Activated CD8-positive, alpha-beta memory T cell treated with anti-CD3 and anti-CD28 coated beads, Interleukin-2, amount 10 ng/mL, durations not matched to agents 7 days and 5 days (primary cell): ENCODE results near the gene CCR3. TPM values are rescaled to one million over a fixed set of nuclear protein-coding genes. Genes with fewer than 3 reads are reported as not detected.

Experiments
- total RNA-seq, 2 experiments: library from RNA; stranded (reverse); gene quantifications; one replicate each; pipeline ENCODE4 v1.2.3, GENCODE V29; 2021

The CCR3 gene
- total RNA-seq, 2 experiments from 2014 or later: 1.4 to 2.0 TPM

Other genes starting within 250 kb of the CCR3 start
- 10 to 100 TPM; 19.1 to 27.7 TPM for gene FYCO1, start 246.6 kb upstream of the CCR3 start, total RNA-seq
- not detected for gene XCR1, start 215.0 kb upstream of the CCR3 start, total RNA-seq
- 10 to 100 TPM; 35.3 to 55.6 TPM for gene CCR1, start 34.1 kb upstream of the CCR3 start, total RNA-seq
- 10 to 100 TPM; 37.9 to 80.1 TPM for gene CCR2, start 111.7 kb downstream of the CCR3 start, total RNA-seq
- 10 to 100 TPM; 87.0 to 99.8 TPM for gene CCR5, start 128.5 kb downstream of the CCR3 start, total RNA-seq
- 10 to 100 TPM in 1 of 2 experiments, 1 to 10 TPM in 1; 10.0 to 11.9 TPM for gene CCRL2, start 164.8 kb downstream of the CCR3 start, total RNA-seq
- gene LTF, start 222.4 kb downstream of the CCR3 start, total RNA-seq: not detected